ENCODE results near the gene ETS1.

GRCh38 chr11:128592454-128592853 is 5.1 kb upstream of the ETS1 start:
- TF ChIP-seq CTCF (IDR thresholded peaks at IDR 0.05) (no peak), POLR2A (IDR thresholded peaks at IDR 0.05) (no peak), EP300 (IDR thresholded peaks at IDR 0.05) (no peak)
